Lung (tissue), 12 donors: ENCODE results near the gene ATP11A. TPM values are rescaled to one million over a fixed set of nuclear protein-coding genes. Genes with fewer than 3 reads are reported as not detected.
A peak's percentile ranks its signal among the peaks of the same experiment; 100 is the strongest.

Experiments used
- ATAC-seq: fragments of 200-7000 bp; cut with Tn5 transposase; one replicate; pipeline ENCODE4 v1.9.1; 2020; ENCODE audit warnings: moderate number of reproducible peaks; ENCODE audit not compliant: insufficient read depth, low FRiP score
- DNase-seq, 3 donors: peaks; one replicate each; pipeline ENCODE4 v3.0.0-alpha.2; 2013 to 2017
- H3K27ac ChIP-seq, 2 donors: one replicate each; pipeline ENCODE4 v1.5.1; 2013; ENCODE audit warnings: mild to moderate bottlenecking in 2 of 2, moderate library complexity in 2 of 2, control low read depth in 1 of 2, inconsistent platforms in 1 of 2, low read depth in 1 of 2, low read length in 1 of 2
- H3K27me3 ChIP-seq, 3 donors: one replicate each; pipeline ENCODE4 v1.5.1; 2013; ENCODE audit warnings: low read length in 2 of 3; ENCODE audit not compliant: control insufficient read depth in 3 of 3, insufficient read depth in 3 of 3
- H3K36me3 ChIP-seq, 4 donors: one replicate each; pipeline ENCODE4 v1.5.1; 2013; ENCODE audit warnings: low read length in 4 of 4, mild to moderate bottlenecking in 1 of 4, moderate library complexity in 1 of 4; ENCODE audit not compliant: control insufficient read depth in 4 of 4, insufficient read depth in 4 of 4
- H3K4me1 ChIP-seq, 5 donors: one replicate each; pipeline ENCODE4 v1.5.1; 2013; ENCODE audit warnings: low read length in 5 of 5, mild to moderate bottlenecking in 2 of 5, moderate library complexity in 1 of 5; ENCODE audit not compliant: control insufficient read depth in 5 of 5, insufficient read depth in 5 of 5
- H3K4me3 ChIP-seq: one replicate; pipeline ENCODE4 v1.5.1; 2013; ENCODE audit warnings: mild to moderate bottlenecking, control low read depth, moderate library complexity
- H3K9ac ChIP-seq, 2 donors: one replicate each; pipeline ENCODE4 v1.5.1; 2013; ENCODE audit warnings: low read length in 2 of 2, control low read depth in 1 of 2; ENCODE audit not compliant: insufficient read depth in 1 of 2
- H3K9me3 ChIP-seq, 4 donors: one replicate each; pipeline ENCODE4 v1.5.1; 2013; ENCODE audit warnings: low read length in 3 of 4, mild to moderate bottlenecking in 1 of 4, moderate library complexity in 1 of 4; ENCODE audit not compliant: control insufficient read depth in 4 of 4, insufficient read depth in 3 of 4
- CTCF ChIP-seq: IDR thresholded peaks from 2 replicates; pipeline ENCODE4 v1.5.1; 2012; ENCODE audit warnings: mild to moderate bottlenecking; ENCODE audit errors: control extremely low read depth, extremely low read depth
- WGBS, 2 donors: extraction: QIAGEN DNeasy Blood & Tissue Kit; methylation state at CpG; one replicate each; pipeline ENCODE4 v1.1.7; 2013; 5-methylcytosine and 5-hydroxymethylcytosine counted together
- polyA plus RNA-seq, 2 donors: library from polyadenylated mRNA; stranded (reverse); fragments of 200-250 nt; gene quantifications; one replicate each; pipeline ENCODE4 v1.2.1, GENCODE V29; 2013
- total RNA-seq, 2 donors: library from RNA; depleted of rRNA in 1 of 2; stranded (reverse); fragments of >200 nt in 1 of 2; gene quantifications; one replicate each; pipeline ENCODE4 v1.2.1, GENCODE V29; 2014 to 2021
- donor health status: control.
- donor health status: control.
- donor health status: Bipolar disorder and iron deficiency.
- donor health status: healthy.
- donor health status: DM: yes; HTN: yes; CAD: no.

The ATP11A gene
- total and polyA plus RNA-seq, 4 donors: 46.3 to 317 (median 162) TPM

- DNase-seq (peak in 1 of 3 donors; percentile 13), ATAC-seq (no peak)
- Histone ChIP-seq H3K27ac (no peak overlapping the region), H3K4me3 (no peak overlapping the region), H3K9ac (no peak overlapping the region), H3K27me3 (no peaks in the 10 kb centered on the region), H3K9me3 (peaks cover 0 to 7% (median 5%) of the 10 kb centered on the region in 4 donors), H3K36me3 (peaks cover 2 to 48% (median 7%) of the 10 kb centered on the region in 4 donors), H3K4me1 (peaks cover 0 to 6% (median 0%) of the 10 kb centered on the region in 5 donors)
- WGBS, 2 donors: 87 to 88% methylated on average over 17 of the region's 17 CpGs
- TF ChIP-seq CTCF: no peak
These were observed 122.6 kb downstream of the ATP11A start for GRCh38 chr13:112812306-112813055.

DNA sequence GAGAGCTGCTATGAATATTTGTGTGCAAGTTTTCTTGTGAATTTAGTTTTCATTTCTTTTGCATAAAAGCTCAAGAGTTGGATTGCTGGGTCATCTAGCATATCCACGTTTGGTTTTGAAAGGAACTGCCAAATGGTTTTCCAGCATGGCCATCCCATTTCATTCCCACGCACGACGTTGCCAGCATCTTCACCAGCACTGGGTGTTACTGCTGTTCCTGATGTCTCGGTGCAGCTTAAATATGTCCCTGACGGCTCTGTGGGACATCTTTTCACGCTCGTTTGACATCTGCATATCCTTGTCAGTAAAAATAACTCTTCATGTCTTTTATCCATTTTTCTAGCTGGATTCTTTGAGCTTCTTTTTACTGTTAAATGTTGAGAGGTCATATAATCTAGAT lies 123.7 kb downstream of the ATP11A start:
- no peak for TF ChIP-seq CTCF
- Histone ChIP-seq H3K4me3 (no peak overlapping the region), H3K27me3 (no peaks in the 10 kb centered on the region), H3K4me1 (peaks cover 0 to 6% (median 0%) of the 10 kb centered on the region in 5 donors), H3K36me3 (peaks cover 4 to 49% (median 7%) of the 10 kb centered on the region in 4 donors), H3K9ac (no peak overlapping the region), H3K9me3 (peaks cover 0 to 8% (median 5%) of the 10 kb centered on the region in 4 donors), H3K27ac (no peak overlapping the region)
- ATAC-seq (no peak), DNase-seq (no peak)
- 91 to 95% methylated on average over 8 of the region's 8 CpGs for WGBS, 2 donors

DNA sequence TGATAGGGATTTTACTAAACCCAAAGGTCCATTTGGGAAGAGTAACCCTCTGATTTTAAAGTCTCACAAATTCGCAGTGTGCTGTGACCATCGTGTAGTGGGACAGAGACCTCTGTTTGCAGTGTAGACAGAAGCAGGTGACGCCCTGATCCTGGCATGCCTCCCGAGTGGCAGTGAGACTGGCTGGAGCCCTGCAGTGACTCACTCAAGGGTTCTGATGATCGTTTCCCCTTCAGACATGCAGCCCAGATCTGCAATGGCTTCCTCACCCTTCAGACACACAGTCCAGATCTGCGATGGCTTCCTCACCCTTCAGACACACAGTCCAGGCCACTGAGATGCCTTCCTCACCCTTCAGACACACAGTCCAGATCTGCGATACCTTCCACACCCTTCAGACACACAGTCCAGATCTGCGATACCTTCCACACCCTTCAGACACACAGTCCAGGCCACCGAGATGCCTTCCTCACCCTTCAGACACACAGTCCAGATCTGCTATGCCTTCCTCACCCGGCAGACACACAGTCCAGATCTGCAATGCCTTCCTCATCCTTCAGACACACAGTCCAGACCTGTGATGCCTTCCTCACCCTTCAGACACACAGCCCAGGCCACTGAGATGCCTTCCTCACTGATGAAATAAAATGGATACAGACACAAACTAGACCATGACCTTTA lies 125.2 kb downstream of the ATP11A start:
- peak; percentile 68 for ATAC-seq
- DNase-seq: no peak
- Histone ChIP-seq H3K4me3 (no peak overlapping the region), H3K9me3 (peaks cover 0 to 10% (median 5%) of the 10 kb centered on the region in 4 donors), H3K9ac (no peak overlapping the region), H3K4me1 (peaks cover 0 to 6% (median 0%) of the 10 kb centered on the region in 5 donors), H3K27ac (peak overlapping the region; percentile 21 to 68), H3K27me3 (no peaks in the 10 kb centered on the region), H3K36me3 (peaks cover 6 to 50% (median 8%) of the 10 kb centered on the region in 4 donors)
- TF ChIP-seq CTCF: no peak
- WGBS, 2 donors: 73 to 93% methylated on average over 10 of the region's 10 CpGs
